GM12878 (cell line): ENCODE results near the gene N4BP2. TPM values are rescaled to one million over a fixed set of nuclear protein-coding genes. Genes with fewer than 3 reads are reported as not detected.

Experiments used
- ATF2 ChIP-seq: IDR thresholded peaks from 2 replicates; pipeline ENCODE4 v1.6.1; 2012; ENCODE audit warnings: low read length, inconsistent platforms
- BMI1 ChIP-seq: fragments of 450-650 bp; IDR thresholded peaks from 2 replicates; pipeline ENCODE4 v1.6.1; 2016; ENCODE audit warnings: mild to moderate bottlenecking, moderate library complexity, borderline replicate concordance
- CBX5 ChIP-seq: sonication (generic); IDR thresholded peaks from 2 replicates; pipeline ENCODE4 v1.6.1; 2016; ENCODE audit warnings: low read depth, moderate library complexity, mild to moderate bottlenecking, inconsistent platforms
- CHD2 ChIP-seq: IDR thresholded peaks from 2 replicates; pipeline ENCODE4 v1.6.1; 2011; ENCODE audit warnings: low read depth, low read length, improper control_type of control experiment, borderline replicate concordance
- CREB1 ChIP-seq: IDR thresholded peaks from 2 replicates; pipeline ENCODE4 v1.6.1; 2012; ENCODE audit warnings: low read depth, mild to moderate bottlenecking, inconsistent platforms
- EED ChIP-seq: sonication (generic); IDR thresholded peaks from 2 replicates; pipeline ENCODE4 v1.6.1; 2016; ENCODE audit warnings: antibody characterized with exemption, low read depth
- FOS ChIP-seq: IDR thresholded peaks from 3 replicates; pipeline ENCODE4 v1.6.1; 2011; ENCODE audit warnings: borderline replicate concordance; ENCODE audit not compliant: insufficient read length; ENCODE audit errors: extremely low read depth
- FOXK2 ChIP-seq: fragments of 450-650 bp; IDR thresholded peaks from 2 replicates; pipeline ENCODE4 v1.6.1; 2017; ENCODE audit warnings: mild to moderate bottlenecking, moderate library complexity
- KLF5 ChIP-seq: fragments of 450-650 bp; IDR thresholded peaks from 2 replicates; pipeline ENCODE4 v1.6.1; 2014; ENCODE audit warnings: mild to moderate bottlenecking; ENCODE audit not compliant: partially characterized antibody
- MAX ChIP-seq: IDR thresholded peaks from 2 replicates; pipeline ENCODE4 v1.6.1; 2012; ENCODE audit warnings: low read depth, low read length, improper control_type of control experiment
- MEF2B ChIP-seq: fragments of 450-650 bp; IDR thresholded peaks from 2 replicates; pipeline ENCODE4 v1.6.1; 2018; ENCODE audit warnings: mild to moderate bottlenecking, moderate library complexity; ENCODE audit not compliant: partially characterized antibody, poor library complexity, severe bottlenecking
- NR2F1 ChIP-seq: fragments of 450-650 bp; conservative IDR thresholded peaks from 2 replicates; pipeline ENCODE4 v1.6.1; 2017; ENCODE audit warnings: mild to moderate bottlenecking
- NRF1 ChIP-seq: conservative IDR thresholded peaks from 2 replicates; pipeline ENCODE4 v1.6.1; 2011; ENCODE audit warnings: mild to moderate bottlenecking, low read depth, low read length, improper control_type of control experiment
- RBBP5 ChIP-seq: fragments of 200-600 bp; sonication (generic); conservative IDR thresholded peaks from 2 replicates; pipeline ENCODE4 v1.6.1; 2016
- RELB ChIP-seq: fragments of 450-650 bp; IDR thresholded peaks from 2 replicates; pipeline ENCODE4 v1.6.1; 2017; ENCODE audit warnings: low read depth, mild to moderate bottlenecking, moderate library complexity
- REST ChIP-seq: IDR thresholded peaks from 2 replicates; pipeline ENCODE4 v1.6.1; 2012; ENCODE audit warnings: mild to moderate bottlenecking, low read depth, low read length
- RFX5 ChIP-seq: IDR thresholded peaks from 2 replicates; pipeline ENCODE4 v1.6.1; 2011; ENCODE audit warnings: low read depth, low read length, improper control_type of control experiment
- SIX5 ChIP-seq: IDR thresholded peaks from 2 replicates; pipeline ENCODE4 v1.6.1; 2011; ENCODE audit warnings: mild to moderate bottlenecking, low read depth, low read length, moderate library complexity; ENCODE audit not compliant: severe bottlenecking
- SPI1 ChIP-seq: IDR thresholded peaks from 2 replicates; pipeline ENCODE4 v1.6.1; 2011; ENCODE audit warnings: low read depth, mild to moderate bottlenecking, low read length, moderate library complexity, borderline replicate concordance; ENCODE audit not compliant: insufficient read depth
- TARDBP ChIP-seq: IDR thresholded peaks from 2 replicates; pipeline ENCODE4 v1.6.1; 2016; ENCODE audit warnings: borderline replicate concordance
- TCF12 ChIP-seq: IDR thresholded peaks from 2 replicates; pipeline ENCODE4 v1.6.1; 2011; ENCODE audit warnings: low read depth, mild to moderate bottlenecking, low read length
- USF2 ChIP-seq: IDR thresholded peaks from 2 replicates; pipeline ENCODE4 v1.6.1; 2011; ENCODE audit warnings: low read depth, low read length, improper control_type of control experiment, borderline replicate concordance
- ZNF274 ChIP-seq: IDR thresholded peaks from one replicate; pipeline ENCODE4 v1.8.0; 2011; ENCODE audit not compliant: insufficient read length, insufficient read depth
- polyA plus RNA-seq, 11 experiments: library from polyadenylated mRNA; depleted of rRNA in 4 of 11; unstranded in 6 of 11; stranded (reverse) in 5 of 11; fragments of >200 nt; fragmentation: Nextera tagmentation in 4 of 11; fragmentation: Illumina TruSeq in 1 of 11; extraction: Ambion mirVana in 4 of 11; extraction: Trizol in 1 of 11; gene quantifications; 1 replicate in 1 of 11; 2 replicates in 10 of 11; pipeline versions ENCODE4 v1.2.1 to v1.2.3, GENCODE V29; 2011 to 2016; ENCODE audit warnings: inconsistent platforms in 2 of 11, missing spikeins in 2 of 11, low read depth in 1 of 11
- total RNA-seq, 4 experiments: library from RNA; depleted of rRNA in 3 of 4; stranded (reverse); fragments of >200 nt in 3 of 4; fragmentation: Illumina TruSeq in 1 of 4; extraction: Trizol in 1 of 4; gene quantifications; 2 replicates each; pipeline versions ENCODE4 v1.2.1 to v1.2.3, GENCODE V29; 2013 to 2021

Gene N4BP2
- total and polyA plus RNA-seq, 10 of the 15 experiments (the other 5 are each of a cell fraction or from before 2014, with no cell fraction given): 2.3 to 18.7 (median 10.0) TPM

- TF ChIP-seq NRF1 (no peak), NR2F1 (peak; percentile 71), REST (peak; percentile 53), MAX (0 out of 2 replicates have a peak, but pooled peaks have one; percentile 43), USF2 (peak; percentile 15; the same call in 1 of the 2 replicates), RELB (peak; percentile 88), KLF5 (no peak), ATF2 (no peak), TCF12 (peak; percentile 35), EED (peak; percentile 92), TARDBP (no peak), BMI1 (no peak), SIX5 (no peak), MEF2B (peak; percentile 65), CHD2 (peak; percentile 73; the same call in 1 of the 2 replicates), CBX5 (no peak), SPI1 (no peak), FOS (no peak), RFX5 (0 out of 2 replicates have a peak, but pooled peaks have one; percentile 27), FOXK2 (no peak), RBBP5 (no peak), CREB1 (no peak), ZNF274 (no peak)
Measured at GRCh38 chr4:40199999-40200874, 143.6 kb downstream of the N4BP2 start (continued).
